ENCODE measurements around the gene QARS1. TPM values are rescaled to one million over a fixed set of nuclear protein-coding genes. Genes with fewer than 3 reads are reported as not detected.

QARS1 gene
- total and polyA plus RNA-seq, 2 of the 13 experiments (the other 11 are each of a cell fraction or from before 2014, with no cell fraction given), result 307 to 327 TPM

- peaks cover 19% of the 10 kb centered on the region for H3K4me1 ChIP-seq (ENCODE audit: insufficient read depth, low read length)
- no peaks in the 10 kb centered on the region for H3K9me3 ChIP-seq (ENCODE audit: low read length)
- H2AFZ ChIP-seq (ENCODE audit: low read length), result no peak overlapping the region
- H3K79me2 ChIP-seq (ENCODE audit: insufficient read depth, low read length), result peaks cover 18% of the 10 kb centered on the region
- H3K9ac ChIP-seq (ENCODE audit: insufficient read depth, low read depth, low read length), result no peak overlapping the region
- peaks cover 29 to 58% of the 10 kb centered on the region in 2 experiments for H3K36me3 ChIP-seq (replicated peaks in 1 of 2; ENCODE audit: control insufficient read depth in 1 of 2, insufficient read depth in 2 of 2, low read length in 2 of 2)
- ChIA-PET POLR2A (no interaction called here), CTCF (ENCODE audit: low intra/inter-chr PET ratio, low total read pairs) (no interaction called here)
- no peak overlapping the region for H3K27ac ChIP-seq (ENCODE audit: extremely low read length, insufficient read depth, low read length)
- FAIRE-seq, result no peak
- no peak for ATAC-seq
- H3K4me3 ChIP-seq (replicated peaks in 1 of 3; ENCODE audit: insufficient read depth in 1 of 3, low read depth in 2 of 3, low read length in 3 of 3), result no peak overlapping the region
- no TSS peak for BruUV-seq (replicated peaks)
- in situ Hi-C loops (cut with HindIII; ENCODE audit: extremely low pct_ligation_motif_present, low pct_unique_long_range_greater_than_20kb), result no loop called here
- no peaks in the 10 kb centered on the region for H4K20me1 ChIP-seq (ENCODE audit: insufficient read depth, low read length)
- H3K4me2 ChIP-seq (ENCODE audit: low read depth, low read length), result no peak overlapping the region
- TF ChIP-seq PLRG1 (conservative IDR thresholded peaks at IDR 0.05) (no peak), ZNF407 (CRISPR knock-in tag; IDR thresholded peaks at IDR 0.05; ENCODE audit: not compliant biosample characterization) (no peak), RBM22 (optimal IDR thresholded peaks at IDR 0.05; ENCODE audit: low read length) (peak; percentile 6), U2AF2 (IDR thresholded peaks at IDR 0.05; ENCODE audit: low read depth, low read length) (no peak), ZNF468 (CRISPR knock-in tag; IDR thresholded peaks at IDR 0.05) (no peak), KAT7 (CRISPR knock-in tag; IDR thresholded peaks at IDR 0.05; ENCODE audit: borderline replicate concordance) (no peak), SP2 (CRISPR knock-in tag; IDR thresholded peaks at IDR 0.05) (no peak), RBFOX2 (IDR thresholded peaks at IDR 0.05; ENCODE audit: low read depth, low read length) (0 out of 2 replicates have a peak, but pooled peaks have one; percentile 21), ATF1 (CRISPR knock-in tag; IDR thresholded peaks at IDR 0.05) (no peak), ZNF256 (CRISPR knock-in tag; conservative IDR thresholded peaks at IDR 0.05) (no peak)
- TF ChIP-seq, protein P1, sequence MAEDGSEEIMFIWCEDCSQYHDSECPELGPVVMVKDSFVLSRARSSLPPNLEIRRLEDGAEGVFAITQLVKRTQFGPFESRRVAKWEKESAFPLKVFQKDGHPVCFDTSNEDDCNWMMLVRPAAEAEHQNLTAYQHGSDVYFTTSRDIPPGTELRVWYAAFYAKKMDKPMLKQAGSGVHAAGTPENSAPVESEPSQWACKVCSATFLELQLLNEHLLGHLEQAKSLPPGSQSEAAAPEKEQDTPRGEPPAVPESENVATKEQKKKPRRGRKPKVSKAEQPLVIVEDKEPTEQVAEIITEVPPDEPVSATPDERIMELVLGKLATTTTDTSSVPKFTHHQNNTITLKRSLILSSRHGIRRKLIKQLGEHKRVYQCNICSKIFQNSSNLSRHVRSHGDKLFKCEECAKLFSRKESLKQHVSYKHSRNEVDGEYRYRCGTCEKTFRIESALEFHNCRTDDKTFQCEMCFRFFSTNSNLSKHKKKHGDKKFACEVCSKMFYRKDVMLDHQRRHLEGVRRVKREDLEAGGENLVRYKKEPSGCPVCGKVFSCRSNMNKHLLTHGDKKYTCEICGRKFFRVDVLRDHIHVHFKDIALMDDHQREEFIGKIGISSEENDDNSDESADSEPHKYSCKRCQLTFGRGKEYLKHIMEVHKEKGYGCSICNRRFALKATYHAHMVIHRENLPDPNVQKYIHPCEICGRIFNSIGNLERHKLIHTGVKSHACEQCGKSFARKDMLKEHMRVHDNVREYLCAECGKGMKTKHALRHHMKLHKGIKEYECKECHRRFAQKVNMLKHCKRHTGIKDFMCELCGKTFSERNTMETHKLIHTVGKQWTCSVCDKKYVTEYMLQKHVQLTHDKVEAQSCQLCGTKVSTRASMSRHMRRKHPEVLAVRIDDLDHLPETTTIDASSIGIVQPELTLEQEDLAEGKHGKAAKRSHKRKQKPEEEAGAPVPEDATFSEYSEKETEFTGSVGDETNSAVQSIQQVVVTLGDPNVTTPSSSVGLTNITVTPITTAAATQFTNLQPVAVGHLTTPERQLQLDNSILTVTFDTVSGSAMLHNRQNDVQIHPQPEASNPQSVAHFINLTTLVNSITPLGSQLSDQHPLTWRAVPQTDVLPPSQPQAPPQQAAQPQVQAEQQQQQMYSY (CRISPR knock-in tag; IDR thresholded peaks at IDR 0.05), result no peak
- TF ChIP-seq, protein P2, sequence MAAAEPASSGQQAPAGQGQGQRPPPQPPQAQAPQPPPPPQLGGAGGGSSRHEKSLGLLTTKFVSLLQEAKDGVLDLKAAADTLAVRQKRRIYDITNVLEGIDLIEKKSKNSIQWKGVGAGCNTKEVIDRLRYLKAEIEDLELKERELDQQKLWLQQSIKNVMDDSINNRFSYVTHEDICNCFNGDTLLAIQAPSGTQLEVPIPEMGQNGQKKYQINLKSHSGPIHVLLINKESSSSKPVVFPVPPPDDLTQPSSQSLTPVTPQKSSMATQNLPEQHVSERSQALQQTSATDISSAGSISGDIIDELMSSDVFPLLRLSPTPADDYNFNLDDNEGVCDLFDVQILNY (CRISPR knock-in tag; conservative IDR thresholded peaks at IDR 0.05), result no peak
- 98% methylated on average over 8 of the region's 11 CpGs for WGBS (ENCODE audit: low lambda C conversion rate)
- no peaks in the 10 kb centered on the region for H3K27me3 ChIP-seq (ENCODE audit: control insufficient read depth in 1 of 2, insufficient read depth in 2 of 2, low read length in 2 of 2)
- intact Hi-C loops (cut with micrococcal nuclease; ENCODE audit: unreplicated experiment), result no loop called here
- DNase-seq (ENCODE audit: low spot score), result no peak
Observed at GRCh38 chr3:49100046-49100615, 4.4 kb downstream of the QARS1 start.
